Ovary (tissue), 9 donors: ENCODE data around the gene POU2AF3. TPM values are rescaled to one million over a fixed set of nuclear protein-coding genes. Genes with fewer than 3 reads are reported as not detected.

ENCODE experiments used
- DNase-seq, 5 donors: peaks; one replicate each; pipeline ENCODE4 v3.0.0-alpha.2; 2019 to 2020
- H3K27ac ChIP-seq, 2 donors: fragments of 200-600 bp; one replicate each; pipeline versions ENCODE4 v1.5.1 to v1.8.0; 2019 to 2022
- H3K27me3 ChIP-seq: fragments of 200-600 bp; one replicate; pipeline ENCODE4 v1.8.0; 2022
- H3K36me3 ChIP-seq: fragments of 200-600 bp; sonication (generic); one replicate; pipeline ENCODE4 v1.5.1; 2019
- H3K4me1 ChIP-seq: one replicate; pipeline ENCODE4 v1.8.1; 2013; ENCODE audit warnings: mild to moderate bottlenecking, moderate library complexity; ENCODE audit not compliant: insufficient read depth
- H3K4me3 ChIP-seq: fragments of 200-600 bp; sonication (generic); one replicate; pipeline ENCODE4 v1.5.1; 2017
- H3K9me3 ChIP-seq, 2 donors: fragments of 200-600 bp in 1 of 2; sonication (generic) in 1 of 2; one replicate each; pipeline versions ENCODE4 v1.5.1 to v1.8.1; 2013 to 2019; ENCODE audit warnings: mild to moderate bottlenecking in 1 of 2, moderate library complexity in 1 of 2
- CTCF ChIP-seq, 3 donors: fragments of 450-650 bp in 2 of 3; fragments of 200-600 bp in 1 of 3; IDR thresholded peaks; one replicate each; pipeline versions ENCODE4 v1.5.1 to v1.8.0; 2016 to 2022; ENCODE audit warnings: antibody characterized with exemption in 3 of 3, mild to moderate bottlenecking in 1 of 3
- EP300 ChIP-seq: sonication (generic); formaldehyde crosslinking; IDR thresholded peaks from one replicate; pipeline ENCODE4 v1.6.1; 2017; ENCODE audit warnings: antibody characterized with exemption
- POLR2A ChIP-seq: fragments of 450-650 bp; IDR thresholded peaks from one replicate; pipeline ENCODE4 v1.6.1; 2017; ENCODE audit warnings: antibody characterized with exemption, mild to moderate bottlenecking, moderate library complexity
- WGBS, 3 donors: extraction: QIAGEN DNeasy Blood & Tissue Kit in 1 of 3; methylation state at CpG; one replicate each; pipeline versions ENCODE4 v1.1.5 to v1.1.7; 2013 to 2017; 5-methylcytosine and 5-hydroxymethylcytosine counted together
- intact Hi-C, 4 donors: fragments of 100-400 bp; cut with DNase I; formaldehyde crosslinking; loops; one replicate each; pipeline versions ENCODE4 v1.11.0 to v1.15.1; 2022 to 2023
- polyA plus RNA-seq, 2 donors: library from polyadenylated mRNA; stranded (reverse); fragments of 200-250 nt in 1 of 2; fragments of 350-450 nt in 1 of 2; fragmentation: Illumina TruSeq in 1 of 2; extraction: RNeasy Lipid Tissue Mini Kit (QIAGEN cat#74804) in 1 of 2; gene quantifications; one replicate each; pipeline ENCODE4 v1.2.3, GENCODE V29; 2013 to 2014
- total RNA-seq, 7 donors: library from RNA; depleted of rRNA in 2 of 7; stranded (reverse); fragments of >200 nt in 2 of 7; fragmentation: NEBNext Ultra II Directional in 3 of 7; extraction: Animal tissue kit (Norgen Biotek cat#: 25700) in 3 of 7; gene quantifications; one replicate each; pipeline versions ENCODE4 v1.1.0 to v1.2.4, GENCODE V29; 2016 to 2023
- donor health status: DM: no; HTN: no; CAD: no; lungs with moderate emphysema.
- donor health status: DM: no; HTN: no; CAD: no.
- donor health status: Bipolar disorder and iron deficiency.
- donor health status: DM: yes; HTN: yes; CAD: no.
- donor health status: DM: no; HTN: no; CAD: no.
- donor health status: DM: yes; HTN: yes; CAD: no.

Gene POU2AF3
- total and polyA plus RNA-seq, 9 donors, result 2.1 to 11.8 (median 7.4) TPM

GRCh38 chr11:111299101-111300026 is 1.0 kb downstream of the POU2AF3 start:
- intact Hi-C loops, result loop anchor here (5.0 kb wide), 3 partner anchors 118 to 133 kb away; no protein-coding TSS in a partner anchor
- H3K27ac ChIP-seq, result peak overlapping the region; percentile 80 to 90
- H3K4me3 ChIP-seq, result peak overlapping the region; percentile 58
- WGBS, 3 donors, result 2 to 3% (median 2%) methylated on average over 48 to 77 of the region's 77 CpGs
- no peaks in the 10 kb centered on the region for H3K9me3 ChIP-seq
- TF ChIP-seq POLR2A (peak; percentile 10), EP300 (no peak), CTCF (IDR thresholded peaks at IDR 0.05) (peak; percentile 59 to 78 (median 68))
- no peaks in the 10 kb centered on the region for H3K36me3 ChIP-seq
- H3K27me3 ChIP-seq, result no peaks in the 10 kb centered on the region
- H3K4me1 ChIP-seq, result peaks cover 6% of the 10 kb centered on the region
- DNase-seq, result peak; percentile 74 to 88 (median 79)

DNA sequence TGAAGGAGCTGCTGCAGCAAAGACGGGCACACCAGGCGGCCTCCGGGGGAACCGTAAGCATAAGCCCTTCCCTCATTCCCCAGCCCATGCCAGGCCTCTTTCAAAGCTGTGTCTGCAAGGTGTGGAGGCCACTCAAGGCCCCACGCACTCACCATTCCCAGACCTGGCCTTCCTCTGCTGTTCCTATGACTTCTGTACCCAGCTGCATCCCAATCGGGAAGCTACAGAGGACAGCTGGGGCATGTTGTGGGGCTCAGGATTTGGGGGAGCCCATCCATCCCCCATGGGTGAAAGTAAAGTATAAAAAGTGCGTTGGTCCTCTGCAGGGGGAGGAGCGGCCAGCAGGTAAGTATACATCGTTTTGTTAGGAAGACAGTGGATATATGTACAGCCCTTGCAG is 2.2 kb downstream of the POU2AF3 start:
- Histone ChIP-seq H3K9me3 (no peaks in the 10 kb centered on the region), H3K36me3 (no peaks in the 10 kb centered on the region), H3K27ac (no peak overlapping the region), H3K4me3 (no peak overlapping the region), H3K4me1 (peaks cover 6% of the 10 kb centered on the region), H3K27me3 (no peaks in the 10 kb centered on the region)
- intact Hi-C loops, result no loop called here
- TF ChIP-seq CTCF (IDR thresholded peaks at IDR 0.05) (no peak), EP300 (no peak), POLR2A (no peak)
- no peak for DNase-seq
- WGBS, 3 donors, result 91 to 98% (median 95%) methylated on average over 9 of the region's 9 CpGs

DNA sequence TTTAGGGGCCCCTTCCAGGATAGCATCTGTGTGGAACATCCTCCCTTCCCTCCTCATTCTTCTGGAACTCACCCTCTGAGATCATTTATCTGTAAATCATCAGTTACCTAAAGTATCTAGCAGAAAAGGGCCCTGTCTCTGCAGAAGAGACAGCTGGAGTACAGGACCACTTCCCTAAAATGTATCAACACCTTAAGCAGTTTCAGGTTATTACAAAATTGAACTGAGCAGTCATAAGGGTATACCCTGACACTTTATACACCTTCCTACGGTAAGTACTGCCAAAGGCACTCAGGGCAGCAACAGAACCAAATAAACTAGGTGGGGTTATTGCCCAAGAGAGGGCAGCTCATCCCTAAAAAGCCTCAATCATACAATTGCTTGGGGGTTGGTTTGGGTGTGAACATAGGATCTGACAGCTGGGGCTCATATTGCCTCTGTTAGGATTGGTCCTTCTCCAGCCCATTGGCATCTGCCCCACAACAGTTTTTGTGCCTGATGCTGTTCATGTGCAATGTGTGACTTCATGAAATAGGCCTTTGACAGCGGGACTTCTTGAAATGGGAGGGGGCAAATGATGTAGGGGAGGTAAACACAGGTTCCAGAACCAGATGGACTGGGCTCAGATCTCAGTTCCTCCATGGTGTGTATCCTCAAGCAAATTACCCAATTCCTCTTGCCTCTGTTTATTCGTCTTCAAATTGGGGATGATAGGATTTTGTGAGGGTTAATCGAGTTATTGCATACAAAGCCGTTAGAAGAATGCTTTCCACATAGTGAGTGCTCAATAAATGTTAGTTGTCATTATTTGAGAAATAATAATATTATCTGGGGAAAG is 2.9 kb downstream of the POU2AF3 start:
- intact Hi-C loops, result no loop called here
- H3K4me3 ChIP-seq, result no peak overlapping the region
- WGBS, 3 donors, result 90 to 94% (median 93%) methylated on average over 5 of the region's 5 CpGs
- DNase-seq, result no peak
- H3K4me1 ChIP-seq, result peaks cover 6% of the 10 kb centered on the region
- no peak overlapping the region for H3K27ac ChIP-seq
- no peaks in the 10 kb centered on the region for H3K36me3 ChIP-seq
- H3K27me3 ChIP-seq, result no peaks in the 10 kb centered on the region
- H3K9me3 ChIP-seq, result no peaks in the 10 kb centered on the region
- TF ChIP-seq EP300 (no peak), CTCF (IDR thresholded peaks at IDR 0.05) (no peak), POLR2A (no peak)

GRCh38 chr11:111301842-111302118 is 3.4 kb downstream of the POU2AF3 start:
- WGBS, 3 donors, result 92 to 96% (median 95%) methylated on average over 3 of the region's 3 CpGs
- Histone ChIP-seq H3K4me3 (no peak overlapping the region), H3K9me3 (no peaks in the 10 kb centered on the region), H3K36me3 (no peaks in the 10 kb centered on the region), H3K4me1 (peaks cover 6% of the 10 kb centered on the region), H3K27me3 (no peaks in the 10 kb centered on the region), H3K27ac (no peak overlapping the region)
- intact Hi-C loops, result no loop called here
- no peak for TF ChIP-seq CTCF (IDR thresholded peaks at IDR 0.05)
- TF ChIP-seq EP300, result no peak
- no peak for TF ChIP-seq POLR2A
- no peak for DNase-seq
